Measurements from ENCODE around the gene ADGRF3. TPM values are rescaled to one million over a fixed set of nuclear protein-coding genes. Genes with fewer than 3 reads are reported as not detected.

The ADGRF3 gene
- total and polyA plus RNA-seq, 10 of the 15 experiments (the other 5 are each of a cell fraction or from before 2014, with no cell fraction given) = 0.03 to 3.1 (median 0.84) TPM

Other genes with a start within 250 kb of the ADGRF3 start
- 0.23 and 0.38 TPM in 2 replicates for gene GAREM2, start 173.7 kb downstream of the ADGRF3 start, total RNA-seq (2014; rRNA removed)
- 0.18 and 0.23 TPM in 2 replicates for gene GAREM2, start 173.7 kb downstream of the ADGRF3 start, total RNA-seq (2014; rRNA removed; fragmentation: Illumina TruSeq; extraction: Trizol)
- gene GAREM2, start 173.7 kb downstream of the ADGRF3 start, total RNA-seq (2021) = 0.85 and 1.4 TPM in 2 replicates
- 0.19 and 0.71 TPM in 2 replicates for gene GAREM2, start 173.7 kb downstream of the ADGRF3 start, polyA plus RNA-seq (2011; rRNA removed)
- 0.25 and 0.56 TPM in 2 replicates for gene GAREM2, start 173.7 kb downstream of the ADGRF3 start, polyA plus RNA-seq (2014; fragmentation: Illumina TruSeq; extraction: Trizol)
- under 1 TPM; 0.06 to 0.20 TPM for gene GAREM2, start 173.7 kb downstream of the ADGRF3 start, polyA plus RNA-seq (2014; fragmentation: Nextera tagmentation; extraction: Ambion mirVana)
- 0.43 and 0.50 TPM in 2 replicates for gene GAREM2, start 173.7 kb downstream of the ADGRF3 start, polyA plus RNA-seq (2014; rRNA removed)
- under 1 TPM; 0.38 to 0.50 TPM for gene GAREM2, start 173.7 kb downstream of the ADGRF3 start, polyA plus RNA-seq (2016; fragmentation: Nextera tagmentation; extraction: Ambion mirVana)
- 158 and 175 TPM in 2 replicates for gene HADHA, start 102.2 kb downstream of the ADGRF3 start, total RNA-seq (2014; rRNA removed)
- 170 TPM in 2 replicates for gene HADHA, start 102.2 kb downstream of the ADGRF3 start, total RNA-seq (2014; rRNA removed; fragmentation: Illumina TruSeq; extraction: Trizol)
- gene HADHA, start 102.2 kb downstream of the ADGRF3 start, total RNA-seq (2021) = 160 and 161 TPM in 2 replicates
- 194 and 208 TPM in 2 replicates for gene HADHA, start 102.2 kb downstream of the ADGRF3 start, polyA plus RNA-seq (2011; rRNA removed)
- 207 and 221 TPM in 2 replicates for gene HADHA, start 102.2 kb downstream of the ADGRF3 start, polyA plus RNA-seq (2014; fragmentation: Illumina TruSeq; extraction: Trizol)
- 100 to 1,000 TPM; 109 to 144 TPM for gene HADHA, start 102.2 kb downstream of the ADGRF3 start, polyA plus RNA-seq (2014; fragmentation: Nextera tagmentation; extraction: Ambion mirVana)
- gene HADHA, start 102.2 kb downstream of the ADGRF3 start, polyA plus RNA-seq (2014; rRNA removed) = 114 and 125 TPM in 2 replicates
- gene HADHA, start 102.2 kb downstream of the ADGRF3 start, polyA plus RNA-seq (2016; fragmentation: Nextera tagmentation; extraction: Ambion mirVana) = 100 to 1,000 TPM; 187 to 190 TPM
- gene HADHB, start 101.8 kb downstream of the ADGRF3 start, total RNA-seq (2014; rRNA removed) = 53.7 and 67.3 TPM in 2 replicates
- gene HADHB, start 101.8 kb downstream of the ADGRF3 start, total RNA-seq (2014; rRNA removed; fragmentation: Illumina TruSeq; extraction: Trizol) = 68.8 and 69.3 TPM in 2 replicates
- gene HADHB, start 101.8 kb downstream of the ADGRF3 start, total RNA-seq (2021) = 73.5 and 78.6 TPM in 2 replicates
- 123 and 161 TPM in 2 replicates for gene HADHB, start 101.8 kb downstream of the ADGRF3 start, polyA plus RNA-seq (2011; rRNA removed)
- gene HADHB, start 101.8 kb downstream of the ADGRF3 start, polyA plus RNA-seq (2014; fragmentation: Illumina TruSeq; extraction: Trizol) = 67.0 and 76.4 TPM in 2 replicates
- 100 to 1,000 TPM; 107 to 145 TPM for gene HADHB, start 101.8 kb downstream of the ADGRF3 start, polyA plus RNA-seq (2014; fragmentation: Nextera tagmentation; extraction: Ambion mirVana)
- 60.7 and 68.6 TPM in 2 replicates for gene HADHB, start 101.8 kb downstream of the ADGRF3 start, polyA plus RNA-seq (2014; rRNA removed)
- gene HADHB, start 101.8 kb downstream of the ADGRF3 start, polyA plus RNA-seq (2016; fragmentation: Nextera tagmentation; extraction: Ambion mirVana) = 100 to 1,000 TPM in 1 of 2 experiments, 10 to 100 TPM in 1; 97.5 to 104 TPM
- gene SELENOI, start 646 bp downstream of the ADGRF3 start, total RNA-seq (2014; rRNA removed) = 18.6 and 22.5 TPM in 2 replicates
- gene SELENOI, start 646 bp downstream of the ADGRF3 start, total RNA-seq (2014; rRNA removed; fragmentation: Illumina TruSeq; extraction: Trizol) = 26.6 and 27.6 TPM in 2 replicates
- gene SELENOI, start 646 bp downstream of the ADGRF3 start, total RNA-seq (2021) = 29.1 and 31.4 TPM in 2 replicates
- 17.2 and 21.6 TPM in 2 replicates for gene SELENOI, start 646 bp downstream of the ADGRF3 start, polyA plus RNA-seq (2011; rRNA removed)
- 20.0 and 23.2 TPM in 2 replicates for gene SELENOI, start 646 bp downstream of the ADGRF3 start, polyA plus RNA-seq (2014; fragmentation: Illumina TruSeq; extraction: Trizol)
- 1 to 10 TPM; 5.2 to 6.3 TPM for gene SELENOI, start 646 bp downstream of the ADGRF3 start, polyA plus RNA-seq (2014; fragmentation: Nextera tagmentation; extraction: Ambion mirVana)
- 12.1 and 13.3 TPM in 2 replicates for gene SELENOI, start 646 bp downstream of the ADGRF3 start, polyA plus RNA-seq (2014; rRNA removed)
- 10 to 100 TPM; 15.0 to 17.6 TPM for gene SELENOI, start 646 bp downstream of the ADGRF3 start, polyA plus RNA-seq (2016; fragmentation: Nextera tagmentation; extraction: Ambion mirVana)
- gene DRC1, start 55.1 kb upstream of the ADGRF3 start, total RNA-seq (2014; rRNA removed) = not detected in 2 replicates
- not detected in 2 replicates for gene DRC1, start 55.1 kb upstream of the ADGRF3 start, total RNA-seq (2014; rRNA removed; fragmentation: Illumina TruSeq; extraction: Trizol)
- not detected in 2 replicates for gene DRC1, start 55.1 kb upstream of the ADGRF3 start, total RNA-seq (2021)
- gene DRC1, start 55.1 kb upstream of the ADGRF3 start, polyA plus RNA-seq (2011; rRNA removed) = not detected in 2 replicates
- gene DRC1, start 55.1 kb upstream of the ADGRF3 start, polyA plus RNA-seq (2014; fragmentation: Illumina TruSeq; extraction: Trizol) = 0.03 TPM in 1 of 2 replicates, not detected in the other
- gene DRC1, start 55.1 kb upstream of the ADGRF3 start, polyA plus RNA-seq (2014; fragmentation: Nextera tagmentation; extraction: Ambion mirVana) = not detected
- not detected in 2 replicates for gene DRC1, start 55.1 kb upstream of the ADGRF3 start, polyA plus RNA-seq (2014; rRNA removed)
- not detected for gene DRC1, start 55.1 kb upstream of the ADGRF3 start, polyA plus RNA-seq (2016; fragmentation: Nextera tagmentation; extraction: Ambion mirVana)
- gene OTOF, start 131.3 kb upstream of the ADGRF3 start, total RNA-seq (2014; rRNA removed) = under 0.01 and 0.05 TPM in 2 replicates
- gene OTOF, start 131.3 kb upstream of the ADGRF3 start, total RNA-seq (2014; rRNA removed; fragmentation: Illumina TruSeq; extraction: Trizol) = not detected in 2 replicates
- 0.29 TPM in 1 of 2 replicates, not detected in the other for gene OTOF, start 131.3 kb upstream of the ADGRF3 start, total RNA-seq (2021)
- 0.03 and 0.07 TPM in 2 replicates for gene OTOF, start 131.3 kb upstream of the ADGRF3 start, polyA plus RNA-seq (2011; rRNA removed)
- gene OTOF, start 131.3 kb upstream of the ADGRF3 start, polyA plus RNA-seq (2014; fragmentation: Illumina TruSeq; extraction: Trizol) = 0.07 TPM in 1 of 2 replicates, not detected in the other
- not detected for gene OTOF, start 131.3 kb upstream of the ADGRF3 start, polyA plus RNA-seq (2014; fragmentation: Nextera tagmentation; extraction: Ambion mirVana)
- gene OTOF, start 131.3 kb upstream of the ADGRF3 start, polyA plus RNA-seq (2014; rRNA removed) = 0.14 and 0.31 TPM in 2 replicates
- gene OTOF, start 131.3 kb upstream of the ADGRF3 start, polyA plus RNA-seq (2016; fragmentation: Nextera tagmentation; extraction: Ambion mirVana) = not detected

Measured in GM12878 (cell line).